IMR-90 (cell line): ENCODE measurements around the gene UTP4. TPM values are rescaled to one million over a fixed set of nuclear protein-coding genes. Genes with fewer than 3 reads are reported as not detected.

Experiments used
- ATAC-seq: fragments of 200-7000 bp; cut with Tn5 transposase; 2 replicates; pipeline ENCODE4 v1.9.1; 2020; ENCODE audit warnings: low read depth, mild to moderate bottlenecking, moderate library complexity
- BruUV-seq: library from RNA; stranded (reverse); fragments of 400-500 nt; replicated peaks from 2 replicates; lab custom pipeline; 2021; lab: Mats Ljungman, UMichigan
- CTCF ChIA-PET: fragments of 300-600 bp; formaldehyde crosslinking; extraction: SDS; loops from one replicate; lab custom pipeline; 2021; ENCODE audit warnings: antibody characterized with exemption; lab: Yijun Ruan, JAX
- POLR2A ChIA-PET: fragments of 300-600 bp; sonication (Branson Sonifier 250); formaldehyde crosslinking; loops from one replicate; lab custom pipeline; 2022; ENCODE audit warnings: antibody characterized with exemption; ENCODE audit not compliant: unreplicated experiment; lab: Charles Lee
- DNase-seq: peaks from one replicate; pipeline ENCODE4 v3.0.0; 2013
- H2AFZ ChIP-seq: replicated peaks from 2 replicates; pipeline ENCODE3; 2013; ENCODE audit warnings: low read length, mild to moderate bottlenecking; ENCODE audit not compliant: poor library complexity
- H2AK5ac ChIP-seq: 2 replicates; pipeline ENCODE4 v1.6.1; 2013; ENCODE audit warnings: low read depth, low read length, inconsistent platforms
- H2AK9ac ChIP-seq: replicated peaks from 2 replicates; pipeline ENCODE3; 2013; ENCODE audit warnings: mild to moderate bottlenecking, low read depth, low read length, moderate library complexity; ENCODE audit not compliant: poor library complexity
- H2BK120ac ChIP-seq: 2 replicates; pipeline ENCODE4 v1.6.1; 2013; ENCODE audit warnings: low read depth, low read length, inconsistent platforms
- H2BK15ac ChIP-seq: 3 replicates; pipeline ENCODE4 v1.6.1; 2013; ENCODE audit warnings: low read depth, low read length, inconsistent platforms
- H2BK20ac ChIP-seq: 2 replicates; pipeline ENCODE4 v1.6.1; 2013; ENCODE audit warnings: low read depth, mild to moderate bottlenecking, inconsistent platforms, low read length, moderate library complexity
- H2BK5ac ChIP-seq: 2 replicates; pipeline ENCODE4 v1.6.1; 2013; ENCODE audit warnings: mild to moderate bottlenecking, low read depth, low read length, inconsistent platforms; ENCODE audit not compliant: poor library complexity, severe bottlenecking
- H3K14ac ChIP-seq: replicated peaks from 2 replicates; pipeline ENCODE4 v1.6.1; 2013; ENCODE audit warnings: low read depth, low read length, inconsistent platforms
- H3K18ac ChIP-seq: 2 replicates; pipeline ENCODE4 v1.6.1; 2013; ENCODE audit warnings: low read depth, low read length, control low read depth
- H3K23ac ChIP-seq: 2 replicates; pipeline ENCODE4 v1.6.1; 2013; ENCODE audit warnings: low read depth, low read length, inconsistent platforms
- H3K27ac ChIP-seq: 2 replicates; pipeline ENCODE4 v1.5.1; 2013; ENCODE audit warnings: mild to moderate bottlenecking, control low read depth, low read length; ENCODE audit not compliant: insufficient read depth
- H3K27me3 ChIP-seq: 2 replicates; pipeline ENCODE4 v1.6.1; 2013; ENCODE audit warnings: low read length; ENCODE audit not compliant: control insufficient read depth, insufficient read depth
- H3K36me3 ChIP-seq: 2 replicates; pipeline ENCODE4 v1.6.1; 2013; ENCODE audit warnings: low read length, mixed read lengths; ENCODE audit not compliant: control insufficient read depth, insufficient read depth
- H3K4ac ChIP-seq: 2 replicates; pipeline ENCODE4 v1.6.1; 2013; ENCODE audit warnings: low read depth, low read length, inconsistent platforms
- H3K4me1 ChIP-seq: 2 replicates; pipeline ENCODE4 v1.6.1; 2013; ENCODE audit warnings: low read length, mixed read lengths; ENCODE audit not compliant: control insufficient read depth, insufficient read depth
- H3K4me2 ChIP-seq: 2 replicates; pipeline ENCODE4 v1.6.1; 2013; ENCODE audit warnings: low read depth, mild to moderate bottlenecking, control low read depth, low read length, moderate library complexity
- H3K4me3 ChIP-seq: 2 replicates; pipeline ENCODE4 v1.5.1; 2013; ENCODE audit warnings: low read depth, mild to moderate bottlenecking, control low read depth, low read length, moderate library complexity; ENCODE audit not compliant: insufficient read depth
- H3K56ac ChIP-seq: 2 replicates; pipeline ENCODE4 v1.6.1; 2013; ENCODE audit warnings: low read length, inconsistent platforms; ENCODE audit not compliant: insufficient read depth; ENCODE audit errors: extremely low read depth
- H3K79me1 ChIP-seq, 2 experiments: 2 replicates each; pipeline ENCODE4 v1.6.1; 2013; ENCODE audit warnings: low read length in 2 of 2, inconsistent platforms in 1 of 2, low read depth in 1 of 2
- H3K9ac ChIP-seq: 2 replicates; pipeline ENCODE4 v1.6.1; 2013; ENCODE audit warnings: low read depth, low read length, control low read depth
- H3K9me1 ChIP-seq: 2 replicates; pipeline ENCODE4 v1.6.1; 2013; ENCODE audit warnings: low read length, inconsistent platforms; ENCODE audit not compliant: insufficient read depth
- H3K9me3 ChIP-seq: 2 replicates; pipeline ENCODE4 v1.6.1; 2013; ENCODE audit warnings: low read length; ENCODE audit not compliant: control insufficient read depth, insufficient read depth
- H4K20me1 ChIP-seq: 2 replicates; pipeline ENCODE4 v1.6.1; 2013; ENCODE audit warnings: low read length, inconsistent platforms; ENCODE audit not compliant: insufficient read depth
- H4K5ac ChIP-seq: 2 replicates; pipeline ENCODE4 v1.6.1; 2013; ENCODE audit warnings: mild to moderate bottlenecking, low read depth, low read length, control low read depth
- H4K8ac ChIP-seq, 2 experiments: 2 replicates each; pipeline ENCODE4 v1.6.1; 2013; ENCODE audit warnings: low read depth in 2 of 2, low read length in 2 of 2, control low read depth in 1 of 2, inconsistent platforms in 1 of 2
- H4K91ac ChIP-seq: 2 replicates; pipeline ENCODE4 v1.6.1; 2013; ENCODE audit warnings: low read depth, low read length, inconsistent platforms; ENCODE audit not compliant: insufficient read depth
- BHLHE40 ChIP-seq: fragments of 150-350 bp; IDR thresholded peaks from 2 replicates; pipeline ENCODE4 v1.6.1; 2016; ENCODE audit warnings: mild to moderate bottlenecking, low read depth, low read length
- CEBPB ChIP-seq: IDR thresholded peaks from 2 replicates; pipeline ENCODE4 v1.6.1; 2012; ENCODE audit warnings: low read depth, low read length, improper control_type of control experiment
- CHD1 ChIP-seq: IDR thresholded peaks from 2 replicates; pipeline ENCODE4 v1.6.1; 2012; ENCODE audit warnings: low read depth, low read length, improper control_type of control experiment
- CTCF ChIP-seq: conservative IDR thresholded peaks from 2 replicates; pipeline ENCODE4 v1.5.1; 2012; ENCODE audit warnings: mild to moderate bottlenecking, low read depth, low read length, improper control_type of control experiment
- ELK1 ChIP-seq: fragments of 150-350 bp; IDR thresholded peaks from 2 replicates; pipeline ENCODE4 v1.6.1; 2016; ENCODE audit warnings: low read depth, mild to moderate bottlenecking, low read length, moderate library complexity, borderline replicate concordance
- FOS ChIP-seq: fragments of 150-350 bp; IDR thresholded peaks from 2 replicates; pipeline ENCODE4 v1.6.1; 2016; ENCODE audit warnings: low read depth, low read length
- MAFK ChIP-seq: IDR thresholded peaks from 2 replicates; pipeline ENCODE4 v1.6.1; 2012; ENCODE audit warnings: low read depth, low read length, improper control_type of control experiment
- MAZ ChIP-seq: IDR thresholded peaks from 2 replicates; pipeline ENCODE4 v1.6.1; 2012; ENCODE audit warnings: low read depth, mild to moderate bottlenecking, low read length, improper control_type of control experiment, moderate library complexity, borderline replicate concordance
- MXI1 ChIP-seq: IDR thresholded peaks from 2 replicates; pipeline ENCODE4 v1.6.1; 2012; ENCODE audit warnings: low read depth, mild to moderate bottlenecking, low read length, moderate library complexity, borderline replicate concordance
- NFE2L2 ChIP-seq: fragments of 150-350 bp; IDR thresholded peaks from 2 replicates; pipeline ENCODE4 v1.6.1; 2016; ENCODE audit warnings: low read depth, mild to moderate bottlenecking, low read length
- POLR2A ChIP-seq: IDR thresholded peaks from 2 replicates; pipeline ENCODE4 v1.6.1; 2012; ENCODE audit warnings: mild to moderate bottlenecking, low read depth, low read length
- RAD21 ChIP-seq: IDR thresholded peaks from 2 replicates; pipeline ENCODE4 v1.6.1; 2012; ENCODE audit warnings: low read length, improper control_type of control experiment
- RCOR1 ChIP-seq: IDR thresholded peaks from 2 replicates; pipeline ENCODE4 v1.6.1; 2012; ENCODE audit warnings: mild to moderate bottlenecking, low read length, improper control_type of control experiment; ENCODE audit not compliant: insufficient replicate concordance
- RFX5 ChIP-seq: IDR thresholded peaks from 2 replicates; pipeline ENCODE4 v1.8.0; 2012; ENCODE audit warnings: low read depth, mild to moderate bottlenecking, low read length, moderate library complexity
- SMC3 ChIP-seq: fragments of 150-350 bp; IDR thresholded peaks from 2 replicates; pipeline ENCODE4 v1.6.1; 2016; ENCODE audit warnings: low read depth, mild to moderate bottlenecking, antibody characterized with exemption, low read length, moderate library complexity
- USF2 ChIP-seq: fragments of 150-350 bp; IDR thresholded peaks from 2 replicates; pipeline ENCODE4 v1.6.1; 2017; ENCODE audit warnings: mild to moderate bottlenecking, antibody characterized with exemption, low read length, low read depth
- WGBS, 2 experiments: methylation state at CpG; one replicate each; pipeline versions ENCODE4 v1.1.5 to v1.1.7; 2013; ENCODE audit warnings: missing lambda C conversion rate in 2 of 2; ENCODE audit not compliant: insufficient read length in 1 of 2; ENCODE audit errors: extremely low coverage in 2 of 2; 5-methylcytosine and 5-hydroxymethylcytosine counted together
- dilution Hi-C: fragments of 300-500 bp; cut with HindIII; formaldehyde crosslinking; loops from one replicate; pipeline ENCODE4 v1.14.3; 2018; ENCODE audit warnings: low sequenced_read_pairs; ENCODE audit not compliant: unreplicated experiment
- in situ Hi-C: fragments of 300-500 bp; cut with MboI; formaldehyde crosslinking; loops from 3 replicates; pipeline ENCODE4 v1.14.3; 2019; ENCODE audit warnings: low sequenced_read_pairs, inconsistent platforms, mixed read lengths
- intact Hi-C: fragments of 100-400 bp; cut with micrococcal nuclease; formaldehyde crosslinking; loops from 2 replicates; pipeline ENCODE4 v1.10.0; 2022
- polyA plus RNA-seq, 3 experiments: library from polyadenylated mRNA; depleted of rRNA; stranded (reverse); fragments of >200 nt; gene quantifications; 2 replicates each; pipeline ENCODE4 v1.2.3, GENCODE V29; 2012; ENCODE audit warnings: low replicate concordance in 1 of 3
- total RNA-seq: library from RNA; depleted of rRNA; stranded (reverse); fragments of >200 nt; gene quantifications from 2 replicates; pipeline ENCODE4 v1.2.3, GENCODE V29; 2012

The UTP4 gene
- total and polyA plus RNA-seq, 2 of the 4 experiments (the other 2 are of a cell fraction) = 32.1 to 61.8 TPM

GRCh38 chr16:69113216-69113615 lies 19.2 kb upstream of the UTP4 start:
- H3K4ac ChIP-seq = no peak overlapping the region
- H3K4me3 ChIP-seq = no peak overlapping the region
- WGBS, 2 experiments = no CpG with 5 or more reads among the region's 7 CpGs
- no peak overlapping the region for H2AK9ac ChIP-seq
- dilution Hi-C loops = no loop called here
- peaks cover 39% of the 10 kb centered on the region for H3K36me3 ChIP-seq
- in situ Hi-C loops = loop anchor here (10.0 kb wide), 2 partner anchors 138 to 408 kb away; no protein-coding TSS in a partner anchor
- H4K8ac ChIP-seq = no peak overlapping the region
- H3K56ac ChIP-seq = no peak overlapping the region
- no peak overlapping the region for H2BK20ac ChIP-seq
- H3K9ac ChIP-seq = no peak overlapping the region
- POLR2A ChIA-PET = no interaction called here
- BruUV-seq = no TSS peak
- H4K20me1 ChIP-seq = peaks cover 32% of the 10 kb centered on the region
- no peak overlapping the region for H2BK120ac ChIP-seq
- H3K27ac ChIP-seq = no peak overlapping the region
- DNase-seq (no peak), ATAC-seq (no peak)
- peaks cover 11% of the 10 kb centered on the region for H3K9me1 ChIP-seq
- no peak overlapping the region for H3K14ac ChIP-seq
- TF ChIP-seq USF2 (no peak), RCOR1 (no peak), CHD1 (no peak), FOS (no peak), ELK1 (no peak), MAZ (no peak), BHLHE40 (no peak), MXI1 (no peak), POLR2A (no peak), MAFK (no peak), RFX5 (no peak), CTCF (no peak), NFE2L2 (no peak), SMC3 (no peak), RAD21 (no peak), CEBPB (no peak)
- no peak overlapping the region for H3K18ac ChIP-seq
- H3K79me1 ChIP-seq = peaks cover 13 to 45% of the 10 kb centered on the region in 2 experiments
- H2BK5ac ChIP-seq = no peak overlapping the region
- H3K4me2 ChIP-seq = no peak overlapping the region
- no peak overlapping the region for H4K91ac ChIP-seq
- H4K5ac ChIP-seq = no peak overlapping the region
- no peaks in the 10 kb centered on the region for H3K9me3 ChIP-seq
- H2BK15ac ChIP-seq = no peak overlapping the region
- no peaks in the 10 kb centered on the region for H3K4me1 ChIP-seq
- no peak overlapping the region for H2AFZ ChIP-seq
- no peaks in the 10 kb centered on the region for H3K27me3 ChIP-seq
- H3K23ac ChIP-seq = no peak overlapping the region
- CTCF ChIA-PET = interaction anchor here (1.4 kb wide), 1 partner anchor 211 kb away, joined by 4 read pairs; no protein-coding TSS in a partner anchor
- intact Hi-C loops = no loop called here
- no peak overlapping the region for H2AK5ac ChIP-seq
